MCF 10A (cell line): ENCODE measurements around the gene ACOX1. TPM values are rescaled to one million over a fixed set of nuclear protein-coding genes. Genes with fewer than 3 reads are reported as not detected.

ENCODE experiments used
- BruUV-seq: library from RNA; stranded (reverse); fragments of 400-500 nt; replicated peaks from 2 replicates; lab custom pipeline; 2021; lab: Mats Ljungman, UMichigan
- CTCF ChIA-PET: fragments of 300-600 bp; sonication (Branson Sonifier 250); formaldehyde crosslinking; extraction: SDS; loops from one replicate; lab custom pipeline; 2021; ENCODE audit warnings: antibody characterized with exemption, inconsistent platforms; lab: Yijun Ruan, JAX
- POLR2A ChIA-PET: fragments of 300-600, 350-650 bp; sonication (Branson Sonifier 250); formaldehyde crosslinking; extraction: SDS; loops from one replicate; lab custom pipeline; 2020; ENCODE audit warnings: antibody characterized with exemption, inconsistent platforms; lab: Yijun Ruan, JAX
- DNase-seq: peaks from one replicate; pipeline ENCODE4 v3.0.0-alpha.2; 2018; ENCODE audit not compliant: unreplicated experiment
- H3K27ac Mint-ChIP-seq: one replicate; pipeline ENCODE4 v1.8.0; 2022; ENCODE audit warnings: mild to moderate bottlenecking, low read depth, mixed read lengths; ENCODE audit not compliant: unreplicated experiment
- H3K27me3 Mint-ChIP-seq: one replicate; pipeline ENCODE4 v1.8.0; 2022; ENCODE audit warnings: mixed read lengths; ENCODE audit not compliant: insufficient read depth, unreplicated experiment
- H3K36me3 Mint-ChIP-seq: one replicate; pipeline ENCODE4 v1.8.0; 2022; ENCODE audit warnings: mild to moderate bottlenecking, moderate library complexity, mixed read lengths; ENCODE audit not compliant: insufficient read depth, unreplicated experiment
- H3K4me1 Mint-ChIP-seq: one replicate; pipeline ENCODE4 v1.8.0; 2022; ENCODE audit warnings: mixed read lengths; ENCODE audit not compliant: insufficient read depth, unreplicated experiment
- H3K4me3 Mint-ChIP-seq: one replicate; pipeline ENCODE4 v1.8.0; 2022; ENCODE audit warnings: mild to moderate bottlenecking, moderate library complexity, mixed read lengths; ENCODE audit not compliant: unreplicated experiment
- H3K9me3 Mint-ChIP-seq: one replicate; pipeline ENCODE4 v1.8.0; 2022; ENCODE audit warnings: mixed read lengths; ENCODE audit not compliant: unreplicated experiment
- CTCF ChIP-seq: fragments of 200-600 bp; IDR thresholded peaks from one replicate; pipeline ENCODE4 v1.8.0; 2022; ENCODE audit warnings: antibody characterized with exemption, mild to moderate bottlenecking; ENCODE audit not compliant: unreplicated experiment
- intact Hi-C: fragments of 100-400 bp; cut with micrococcal nuclease; formaldehyde crosslinking; loops from 2 replicates; pipeline ENCODE4 v1.14.1; 2022
- total RNA-seq: library from RNA; stranded (reverse); gene quantifications from 2 replicates; pipeline ENCODE4 v1.2.3, GENCODE V29; 2022

ACOX1 gene
- total RNA-seq, 1 experiment from 2014 or later, result 23.4 TPM

GRCh38 chr17:75922173-75922961 is 56.6 kb downstream of the ACOX1 start:
- H3K9me3 Mint-ChIP-seq, result no peaks in the 10 kb centered on the region
- H3K36me3 Mint-ChIP-seq, result peaks cover 13% of the 10 kb centered on the region
- no peak for DNase-seq
- no peak overlapping the region for H3K27ac Mint-ChIP-seq
- CTCF ChIA-PET, result interaction anchor here (0.8 kb wide), 1 partner anchor 17 kb away, joined by 4 read pairs; the partner anchor contains the start of gene MRPL38
- H3K27me3 Mint-ChIP-seq, result no peaks in the 10 kb centered on the region
- BruUV-seq, result no TSS peak
- no peak for TF ChIP-seq CTCF
- POLR2A ChIA-PET, result no interaction called here
- intact Hi-C loops, result no loop called here
- no peak overlapping the region for H3K4me3 Mint-ChIP-seq
- H3K4me1 Mint-ChIP-seq, result no peaks in the 10 kb centered on the region

DNA sequence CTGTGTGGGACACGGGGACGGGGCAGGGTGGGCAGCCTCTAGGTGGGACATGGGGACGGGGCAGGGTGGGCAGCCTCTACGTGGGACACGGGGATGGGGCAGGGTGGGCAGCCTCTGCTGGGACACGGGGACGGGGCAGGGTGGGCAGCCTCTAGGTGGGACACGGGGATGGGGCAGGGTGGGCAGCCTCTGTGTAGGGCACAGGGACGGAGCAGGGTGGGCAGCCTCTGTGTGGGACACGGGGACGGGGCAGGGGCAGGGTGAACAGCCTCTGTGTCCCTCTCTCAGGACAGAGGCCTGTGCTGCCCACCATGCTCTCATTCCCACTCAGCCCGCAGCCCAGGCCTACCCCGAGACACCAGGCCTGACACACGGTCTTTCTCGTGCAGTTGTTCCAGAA is 57.4 kb downstream of the ACOX1 start:
- H3K27me3 Mint-ChIP-seq, result no peaks in the 10 kb centered on the region
- TF ChIP-seq CTCF, result no peak
- DNase-seq, result no peak
- no TSS peak for BruUV-seq
- H3K4me1 Mint-ChIP-seq, result no peaks in the 10 kb centered on the region
- no peak overlapping the region for H3K4me3 Mint-ChIP-seq
- H3K9me3 Mint-ChIP-seq, result no peaks in the 10 kb centered on the region
- no peak overlapping the region for H3K27ac Mint-ChIP-seq
- ChIA-PET POLR2A (no interaction called here), CTCF (interaction anchor here (0.6 to 0.8 kb wide), 2 partner anchors 16 to 1131 kb away, joined by 4 read pairs; partner anchors contain the start of gene MRPL38)
- peaks cover 20% of the 10 kb centered on the region for H3K36me3 Mint-ChIP-seq
- intact Hi-C loops, result no loop called here

GRCh38 chr17:75920045-75920560 is 58.9 kb downstream of the ACOX1 start:
- H3K4me1 Mint-ChIP-seq, result no peaks in the 10 kb centered on the region
- H3K9me3 Mint-ChIP-seq, result no peaks in the 10 kb centered on the region
- POLR2A ChIA-PET, result interaction anchor here (0.6 to 1.3 kb wide), 4 partner anchors 10 to 933 kb away, joined by 3 to 4 read pairs (median 4); partner anchors contain the start of gene CDR2L
- CTCF ChIA-PET, result interaction anchor here (0.6 to 2.0 kb wide), 2 partner anchors 16 to 85 kb away, joined by 3 to 8 read pairs; no protein-coding TSS in a partner anchor
- no peak overlapping the region for H3K4me3 Mint-ChIP-seq
- no peak for DNase-seq
- TF ChIP-seq CTCF, result no peak
- BruUV-seq, result no TSS peak
- no peak overlapping the region for H3K27ac Mint-ChIP-seq
- peaks cover 20% of the 10 kb centered on the region for H3K36me3 Mint-ChIP-seq
- intact Hi-C loops, result no loop called here
- no peaks in the 10 kb centered on the region for H3K27me3 Mint-ChIP-seq

DNA sequence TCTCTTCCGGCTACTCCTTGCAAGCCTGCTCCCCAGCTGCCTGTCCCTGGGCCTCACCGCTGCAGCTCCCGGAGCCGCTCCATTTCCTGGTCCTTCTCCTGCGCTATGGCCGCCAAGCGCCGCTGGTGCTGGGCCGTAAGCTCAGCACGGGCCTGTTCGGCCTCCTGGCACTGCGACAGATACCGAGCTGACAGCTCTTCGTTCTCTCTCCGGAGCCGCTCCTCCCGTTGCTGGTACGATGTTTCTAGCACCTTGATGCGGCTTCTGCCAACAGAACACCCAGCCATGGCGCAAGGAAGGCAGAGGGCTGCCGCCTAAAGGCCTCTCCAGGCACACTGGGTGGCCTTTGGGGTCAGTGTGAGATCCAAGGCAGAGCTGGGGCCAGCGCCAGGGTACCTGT is 59.4 kb downstream of the ACOX1 start:
- no peaks in the 10 kb centered on the region for H3K4me1 Mint-ChIP-seq
- no peak for TF ChIP-seq CTCF
- no peak overlapping the region for H3K4me3 Mint-ChIP-seq
- H3K9me3 Mint-ChIP-seq, result no peaks in the 10 kb centered on the region
- DNase-seq, result no peak
- no peak overlapping the region for H3K27ac Mint-ChIP-seq
- H3K27me3 Mint-ChIP-seq, result no peaks in the 10 kb centered on the region
- peaks cover 20% of the 10 kb centered on the region for H3K36me3 Mint-ChIP-seq
- intact Hi-C loops, result no loop called here
- POLR2A ChIA-PET, result interaction anchor here (1.2 to 1.3 kb wide), 3 partner anchors 10 to 14 kb away, joined by 3 to 4 read pairs (median 4); no protein-coding TSS in a partner anchor
- CTCF ChIA-PET, result interaction anchor here (0.6 to 2.0 kb wide), 2 partner anchors 17 to 86 kb away, joined by 3 to 8 read pairs; no protein-coding TSS in a partner anchor
- BruUV-seq, result no TSS peak
